GM21447 (cell line): Measurements from ENCODE around the gene CT55.
"Not testable (repeated sequence)": the region's sequence is repeated elsewhere in the genome, so short reads cannot be mapped to it uniquely, and the experiment has no call there.

Source experiments
- ATAC-seq: cut with Tn5 transposase; IDR thresholded peaks from one replicate; pipeline ENCODE4 v1.9.1; 2021; ENCODE audit not compliant: unreplicated experiment

CT55 gene

GRCh38 chrX:135170877-135171519 lies at the start of gene CT55:
CT55 (minus strand) TSS chrX:135171398; CDS start chrX:135171171, 227 bp downstream.
- ATAC-seq: no peak

DNA sequence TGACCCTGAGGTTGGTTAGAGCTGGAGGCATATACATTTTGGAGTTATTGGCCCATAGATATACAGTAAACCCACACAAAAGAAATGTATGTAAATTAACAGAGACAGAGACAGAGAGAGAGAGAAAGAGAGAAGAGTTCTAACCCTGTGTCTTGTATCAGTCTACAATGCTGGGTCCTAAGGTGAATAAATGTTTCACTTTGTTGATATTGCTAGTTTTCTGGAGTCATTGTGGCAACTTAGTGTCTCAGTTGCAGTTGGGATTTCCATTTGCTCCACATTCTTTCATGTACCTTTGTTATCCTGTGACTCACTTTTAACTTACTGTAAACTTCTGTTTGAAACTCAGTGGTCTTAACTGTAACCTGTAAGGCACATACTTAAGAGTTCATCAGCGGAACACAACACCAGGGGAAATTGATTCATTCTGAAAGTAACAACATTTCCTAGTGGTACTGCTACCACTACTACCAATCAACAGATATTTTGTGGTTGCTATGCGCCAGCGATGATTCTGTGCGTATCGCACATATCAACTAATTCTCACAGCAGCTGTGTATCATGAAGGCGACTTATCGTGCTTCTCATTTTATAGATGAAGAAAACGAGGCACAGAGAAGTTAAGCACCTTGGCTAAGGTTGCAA lies 42.1 kb upstream of the CT55 start:
- peak; percentile 51 for ATAC-seq

DNA sequence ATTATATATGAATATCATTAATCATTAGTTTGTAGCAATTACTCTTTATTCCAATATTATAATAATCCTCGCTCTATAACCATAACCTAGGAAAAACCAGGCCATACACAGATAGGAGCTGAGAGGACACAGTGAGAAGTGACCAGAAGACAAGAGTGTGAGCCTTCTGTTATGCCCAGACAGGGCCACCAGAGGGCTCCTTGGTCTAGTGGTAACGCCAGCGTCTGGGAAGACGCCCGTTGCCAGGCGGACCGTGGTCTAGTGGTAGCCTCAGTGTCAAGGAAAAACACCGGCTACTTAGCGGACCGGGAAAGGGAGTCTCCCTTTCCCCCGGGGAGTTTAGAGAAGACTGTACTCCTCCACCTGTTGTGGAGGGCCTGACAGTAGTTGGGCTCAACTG lies 35.2 kb upstream of the CT55 start:
- not testable (repeated sequence) for ATAC-seq

- ATAC-seq: no peak
These were observed 29.1 kb upstream of the CT55 start for GRCh38 chrX:135200297-135200696.

DNA sequence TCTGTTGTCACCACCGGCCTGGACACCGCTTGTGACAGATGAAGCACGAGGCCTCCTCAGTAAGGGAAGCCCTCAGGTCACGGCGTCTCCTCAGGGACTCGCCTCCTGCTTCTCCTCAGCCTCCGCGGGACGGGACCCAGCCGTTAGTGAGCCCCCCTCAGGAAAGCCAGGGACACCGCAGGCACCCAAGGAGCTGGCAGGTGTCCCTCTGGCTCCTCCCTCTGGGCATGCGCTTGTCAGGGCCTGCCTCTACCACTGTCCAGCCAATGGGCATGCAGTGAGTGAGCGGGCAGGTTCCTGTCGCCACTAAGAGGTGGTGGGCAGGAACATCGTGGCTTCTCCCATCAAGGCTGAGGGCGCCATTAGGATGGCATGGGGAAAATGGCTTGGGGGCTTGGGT lies 23.5 kb upstream of the CT55 start:
- ATAC-seq: no peak

- ATAC-seq: no peak
These were observed 22.5 kb upstream of the CT55 start for GRCh38 chrX:135193740-135194139.

GRCh38 chrX:135191838-135192237 lies 20.6 kb upstream of the CT55 start:
- no peak for ATAC-seq

DNA sequence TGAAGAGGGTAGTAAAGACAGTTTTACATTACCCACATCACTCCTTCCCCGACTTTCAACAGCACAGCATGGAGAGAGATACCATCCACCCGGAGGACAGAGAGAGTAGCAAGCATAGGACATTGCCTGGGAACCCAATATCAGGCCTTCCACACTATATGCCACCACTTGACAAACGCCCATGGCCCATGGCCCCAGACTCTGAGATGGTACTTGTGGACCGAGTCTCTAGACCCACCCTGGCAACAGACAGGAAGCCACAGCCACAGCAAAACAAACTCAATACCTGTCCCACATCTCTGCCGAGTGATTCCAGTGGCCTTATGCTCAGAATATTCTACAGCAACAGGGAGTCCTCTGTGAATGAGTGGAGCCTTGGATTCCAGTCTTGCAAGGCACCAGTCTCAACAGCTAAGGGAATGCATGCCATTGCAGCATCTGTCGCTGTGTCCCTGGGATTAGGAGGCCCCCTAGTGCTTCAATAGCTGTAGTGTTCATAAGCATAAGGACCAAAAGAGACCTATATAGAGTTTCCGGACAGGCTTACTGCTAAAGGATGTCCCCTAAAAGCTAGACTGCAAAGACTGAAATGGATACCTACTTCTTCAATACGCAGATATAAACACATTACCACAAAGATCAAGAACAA lies 14.7 kb upstream of the CT55 start:
- ATAC-seq: peak; percentile 90

DNA sequence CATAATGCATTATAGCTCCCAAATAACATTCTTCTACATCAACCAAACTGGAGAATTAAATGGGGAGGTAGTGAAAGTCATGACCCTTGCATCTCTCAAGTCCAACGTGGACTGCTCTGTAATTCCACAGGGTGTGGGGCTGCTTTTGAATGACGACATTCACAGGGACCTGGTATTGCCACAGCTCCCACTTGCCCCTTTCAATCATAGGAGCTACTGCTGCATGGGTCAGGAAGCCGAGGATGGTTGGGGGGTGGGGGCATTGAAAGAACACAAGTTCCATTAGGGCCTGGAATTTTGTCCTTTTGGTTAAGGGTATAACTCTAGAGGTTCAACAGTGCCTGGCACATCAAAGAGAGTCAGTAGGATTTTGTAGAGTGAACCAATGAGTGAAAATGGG lies 7.4 kb upstream of the CT55 start:
- ATAC-seq: no peak

DNA sequence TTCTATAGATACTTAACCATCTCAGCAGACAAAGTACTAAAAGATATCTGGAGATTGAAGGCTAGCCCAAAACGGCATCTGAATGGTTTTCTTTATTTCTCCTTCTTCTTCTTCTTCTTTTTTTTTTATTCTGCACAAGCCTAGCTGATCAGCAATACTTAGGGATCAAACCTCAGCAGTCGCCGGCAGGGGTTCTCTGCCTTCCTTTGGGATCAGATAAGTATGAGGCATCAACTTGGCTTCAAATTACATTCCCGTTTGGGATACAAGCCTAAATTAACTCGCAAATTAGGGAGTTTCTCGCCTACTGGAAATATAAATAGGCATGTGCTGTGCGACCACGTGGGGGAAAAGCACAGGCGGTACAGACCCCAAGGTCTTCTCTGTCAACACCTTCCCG lies 730 bp downstream of the CT55 start:
- no peak for ATAC-seq

- not testable (repeated sequence) for ATAC-seq
These were observed 1.7 kb downstream of the CT55 start for GRCh38 chrX:135169534-135169933.

GRCh38 chrX:135168486-135168885 lies 2.7 kb downstream of the CT55 start:
- ATAC-seq: no peak

- not testable (repeated sequence) for ATAC-seq
These were observed 16.5 kb downstream of the CT55 start for GRCh38 chrX:135154688-135155087.

DNA sequence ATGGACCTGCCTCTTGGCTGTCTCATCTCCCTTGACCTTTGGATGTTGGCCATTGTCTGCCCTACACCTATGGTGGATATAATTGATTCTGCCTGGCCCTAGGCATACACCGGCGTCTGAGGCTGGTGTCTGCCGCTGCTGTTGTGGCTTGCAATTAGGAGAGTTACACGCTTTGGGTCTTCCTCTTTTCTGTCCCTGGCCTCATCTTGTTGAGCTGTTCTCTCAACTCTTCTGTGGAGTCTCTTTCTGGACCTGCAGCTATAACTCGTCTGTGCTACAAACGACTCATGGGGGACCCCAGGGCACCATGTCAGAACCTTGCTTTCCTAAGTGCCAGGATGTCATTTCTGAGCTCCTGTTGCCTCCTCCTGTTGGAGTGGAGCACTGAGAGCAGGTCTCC lies 45.1 kb downstream of the CT55 start:
- ATAC-seq: not testable (repeated sequence)

DNA sequence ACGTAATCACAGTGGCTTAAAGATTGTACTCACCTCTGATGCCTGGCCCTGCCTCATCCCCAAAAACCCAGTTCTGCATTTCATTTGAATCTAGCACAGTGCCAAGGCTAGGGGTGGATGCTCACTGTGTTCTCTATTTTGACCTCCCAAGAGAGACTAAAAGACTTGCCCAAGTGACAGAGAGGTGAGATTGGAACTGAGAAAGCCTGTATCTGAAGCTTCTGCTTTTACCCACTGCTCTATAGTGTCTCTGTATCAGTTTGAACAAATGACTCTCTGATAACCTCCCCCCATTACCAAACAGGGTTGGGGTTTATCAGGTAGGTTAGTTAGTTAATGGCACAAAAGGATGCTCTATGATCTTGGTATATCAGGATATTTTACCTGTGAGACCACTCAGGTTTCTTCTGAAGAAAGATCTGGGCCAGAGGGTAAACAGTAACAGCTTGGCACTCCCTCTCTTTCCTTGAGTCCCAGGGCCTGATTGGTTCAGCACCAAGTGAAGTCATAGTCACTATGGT lies 51.1 kb downstream of the CT55 start, which contains the start of gene ETDB:
Gene ETDB (minus strand): TSS at position 471 of the 521 bp plus-strand sequence. CDS start 1,265 bp downstream, outside the sequence.
- not testable (repeated sequence) for ATAC-seq

DNA sequence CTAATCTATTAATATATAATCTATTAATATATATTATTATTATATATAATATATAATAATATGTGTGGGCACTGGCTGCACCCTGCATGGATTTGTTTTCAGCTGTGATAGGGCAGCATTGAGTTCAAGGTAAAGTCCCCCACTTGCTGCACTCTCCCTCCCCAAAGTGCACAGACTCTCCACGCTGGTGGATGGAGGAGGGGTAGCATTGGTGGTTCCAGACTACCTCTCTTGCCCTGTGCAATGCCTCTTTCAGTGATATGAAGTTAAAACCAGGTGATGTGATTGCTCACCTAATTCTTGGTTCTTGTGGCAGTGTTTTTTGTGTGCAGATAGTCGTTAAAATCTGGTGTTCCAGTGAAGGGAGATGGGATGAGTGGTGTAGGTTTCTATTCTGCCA lies 55.1 kb downstream of the CT55 start:
- ATAC-seq: not testable (repeated sequence)

DNA sequence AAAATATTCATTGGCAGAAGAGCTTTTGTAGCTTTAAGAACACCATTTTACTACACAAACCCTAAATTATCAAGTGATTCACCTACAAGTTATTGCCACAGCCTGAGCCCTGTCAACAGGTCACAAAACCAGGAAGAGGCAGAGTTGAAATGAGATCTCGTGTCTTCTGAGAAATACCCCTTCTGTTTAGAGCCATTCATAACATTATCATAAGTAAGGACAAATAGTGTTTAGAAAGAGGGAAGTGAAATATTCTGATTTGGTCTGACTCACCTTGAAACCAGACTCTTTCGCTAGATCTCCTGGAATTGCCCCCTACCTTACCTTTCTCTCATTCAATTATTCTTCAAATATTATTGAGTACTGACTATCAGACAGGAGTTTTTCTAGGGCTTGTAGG lies 56.8 kb downstream of the CT55 start:
- peak; percentile 94 for ATAC-seq

DNA sequence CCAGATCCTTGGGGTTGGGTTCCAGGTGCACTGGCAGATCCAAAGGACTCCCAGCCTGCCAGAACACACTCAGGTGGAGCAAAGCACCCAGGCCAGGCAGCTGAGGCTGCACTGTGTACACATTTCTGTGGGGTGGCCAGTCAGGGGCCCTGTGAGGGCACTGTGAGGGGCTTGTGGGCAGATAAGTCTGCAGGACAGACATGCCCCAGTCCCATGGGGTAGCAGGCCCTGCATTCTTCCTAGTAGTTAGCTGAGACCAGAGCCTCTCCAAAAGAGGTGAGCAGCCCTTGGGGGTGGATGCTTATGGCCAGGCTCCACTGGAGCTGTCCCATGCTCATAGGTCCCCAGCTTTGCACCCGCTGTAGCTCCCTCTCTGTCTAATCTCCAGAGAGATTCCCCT lies 58.5 kb downstream of the CT55 start:
- ATAC-seq: no peak

DNA sequence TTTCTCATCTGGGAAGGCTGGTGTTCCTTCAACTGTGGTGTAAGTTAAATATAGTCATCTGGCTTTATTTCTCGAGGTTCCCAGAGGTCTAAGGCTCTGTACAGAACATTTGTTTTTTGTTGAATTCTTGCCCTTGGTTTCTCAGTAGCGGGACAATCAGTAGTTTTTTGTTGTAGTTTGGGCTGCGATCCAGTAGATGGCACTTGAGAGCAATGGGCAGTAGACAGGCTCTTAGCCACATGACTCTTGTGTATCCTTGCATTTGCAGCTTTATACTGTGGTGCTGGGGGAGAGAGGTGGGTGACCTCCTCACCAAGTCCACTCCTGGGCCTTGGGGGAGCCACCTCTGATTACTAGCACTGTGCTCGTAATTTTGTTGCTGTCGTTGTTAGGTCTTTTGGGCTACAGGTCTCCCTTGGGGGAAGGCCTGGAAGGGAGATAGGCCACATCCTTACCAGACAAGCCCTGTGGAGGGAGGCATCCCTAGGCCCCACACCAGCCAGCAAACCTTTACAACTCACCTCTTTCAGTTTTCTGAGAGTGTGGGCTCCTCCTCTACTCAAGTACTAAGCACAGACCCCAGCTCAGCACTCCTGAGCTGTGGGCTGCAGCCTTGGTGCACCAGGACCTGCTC lies 59.0 kb downstream of the CT55 start:
- ATAC-seq: peak; percentile 50

- ATAC-seq: no peak
These were observed 61.6 kb downstream of the CT55 start for GRCh38 chrX:135109554-135109953.
